SK-N-SH treated with all-trans-retinoic acid at 6 μM for 48 hours (cell line): ENCODE measurements around the gene BAK1.

ENCODE experiments used
- ATAC-seq: fragments of 200-7000 bp; cut with Tn5 transposase; 3 replicates; pipeline ENCODE4 v1.9.1; 2020; ENCODE audit warnings: mild to moderate bottlenecking, moderate library complexity
- ARNTL ChIP-seq: fragments of 450-650 bp; formaldehyde crosslinking; IDR thresholded peaks from 2 replicates; pipeline ENCODE4 v1.5.0; 2020; ENCODE audit warnings: low read depth, mild to moderate bottlenecking, moderate library complexity, borderline replicate concordance
- BACH2 ChIP-seq: fragments of 250-450 bp; sonication (Bioruptor Pico); IDR thresholded peaks from 2 replicates; pipeline ENCODE4 v1.9.0; 2021; ENCODE audit warnings: mild to moderate bottlenecking, borderline replicate concordance
- CREB5 ChIP-seq: fragments of 250-450 bp; sonication (Bioruptor Pico); IDR thresholded peaks from 2 replicates; pipeline ENCODE4 v1.5.1; 2020; ENCODE audit warnings: low read depth, mild to moderate bottlenecking, moderate library complexity
- CSDC2 ChIP-seq: fragments of 250-450 bp; sonication (Bioruptor Pico); IDR thresholded peaks from 2 replicates; pipeline ENCODE4 v1.5.0; 2020; ENCODE audit warnings: mild to moderate bottlenecking, moderate library complexity
- CSRNP3 ChIP-seq: fragments of 250-450 bp; sonication (Bioruptor Pico); IDR thresholded peaks from 2 replicates; pipeline ENCODE4 v1.5.1; 2021; ENCODE audit warnings: mild to moderate bottlenecking, moderate library complexity
- ESRRG ChIP-seq: fragments of 250-450 bp; sonication (Bioruptor Pico); IDR thresholded peaks from 2 replicates; pipeline ENCODE4 v1.6.1; 2021; ENCODE audit warnings: mild to moderate bottlenecking
- GLIS3 ChIP-seq: fragments of 250-450 bp; sonication (Bioruptor Pico); IDR thresholded peaks from 2 replicates; pipeline ENCODE4 v1.5.0; 2020; ENCODE audit warnings: mild to moderate bottlenecking, moderate library complexity
- ISL1 ChIP-seq: fragments of 250-450 bp; sonication (Bioruptor Pico); IDR thresholded peaks from 2 replicates; pipeline ENCODE4 v2.1.2; 2022; ENCODE audit warnings: mild to moderate bottlenecking, moderate library complexity
- OSR1 ChIP-seq: fragments of 250-450 bp; sonication (Bioruptor Pico); IDR thresholded peaks from 2 replicates; pipeline ENCODE4 v1.8.0; 2022; ENCODE audit warnings: moderate library complexity, mild to moderate bottlenecking, inconsistent platforms
- PATZ1 ChIP-seq: fragments of 250-450 bp; sonication (Bioruptor Pico); IDR thresholded peaks from 2 replicates; pipeline ENCODE4 v1.8.0; 2020; ENCODE audit warnings: mild to moderate bottlenecking, moderate library complexity, borderline replicate concordance
- POU6F1 ChIP-seq: fragments of 250-450 bp; sonication (Bioruptor Pico); IDR thresholded peaks from 2 replicates; pipeline ENCODE4 v1.8.0; 2021; ENCODE audit warnings: low read depth, mild to moderate bottlenecking, moderate library complexity, borderline replicate concordance
- PPARA ChIP-seq: fragments of 250-450 bp; sonication (Bioruptor Pico); IDR thresholded peaks from 2 replicates; pipeline ENCODE4 v1.5.0; 2020; ENCODE audit warnings: mild to moderate bottlenecking, borderline replicate concordance
- RARB ChIP-seq: fragments of 250-450 bp; sonication (Bioruptor Pico); IDR thresholded peaks from 2 replicates; pipeline ENCODE4 v1.8.0; 2021; ENCODE audit warnings: mild to moderate bottlenecking, moderate library complexity
- SNAI2 ChIP-seq: fragments of 250-450 bp; sonication (Bioruptor Pico); IDR thresholded peaks from 2 replicates; pipeline ENCODE4 v1.5.0; 2020; ENCODE audit warnings: mild to moderate bottlenecking, moderate library complexity
- TCF4 ChIP-seq: fragments of 250-450 bp; sonication (Bioruptor Pico); IDR thresholded peaks from 2 replicates; pipeline ENCODE4 v1.8.0; 2021; ENCODE audit warnings: mild to moderate bottlenecking, moderate library complexity, borderline replicate concordance
- TSHZ2 ChIP-seq: fragments of 250-450 bp; sonication (Bioruptor Pico); IDR thresholded peaks from 2 replicates; pipeline ENCODE4 v1.5.0; 2020; ENCODE audit warnings: mild to moderate bottlenecking, moderate library complexity
- ZC3H10 ChIP-seq: fragments of 250-450 bp; sonication (Bioruptor Pico); IDR thresholded peaks from 2 replicates; pipeline ENCODE4 v1.5.1; 2021; ENCODE audit warnings: mild to moderate bottlenecking, moderate library complexity
- ZFP3 ChIP-seq: fragments of 250-450 bp; sonication (Bioruptor Pico); IDR thresholded peaks from 2 replicates; pipeline ENCODE4 v1.5.0; 2020; ENCODE audit warnings: mild to moderate bottlenecking, moderate library complexity
- ZNF565 ChIP-seq: fragments of 450-650 bp; formaldehyde crosslinking; conservative IDR thresholded peaks from 2 replicates; pipeline ENCODE4 v1.5.0; 2020; ENCODE audit warnings: low read depth, mild to moderate bottlenecking, moderate library complexity
- ZNF70 ChIP-seq: fragments of 450-650 bp; formaldehyde crosslinking; IDR thresholded peaks from 2 replicates; pipeline ENCODE4 v1.5.0; 2020; ENCODE audit warnings: mild to moderate bottlenecking, moderate library complexity
- ZNF8 ChIP-seq: fragments of 450-650 bp; formaldehyde crosslinking; IDR thresholded peaks from 2 replicates; pipeline ENCODE4 v1.5.0; 2020; ENCODE audit warnings: mild to moderate bottlenecking, moderate library complexity

BAK1 gene

GRCh38 chr6:33588894-33589293, 8.8 kb upstream of the BAK1 start:
- ATAC-seq: no peak
- TF ChIP-seq SNAI2 (CRISPR knock-in tag) (no peak), OSR1 (CRISPR knock-in tag) (no peak), ZFP3 (CRISPR knock-in tag) (no peak), ISL1 (CRISPR knock-in tag) (no peak), ZC3H10 (CRISPR knock-in tag) (no peak), RARB (no peak), BACH2 (CRISPR knock-in tag) (no peak), CSRNP3 (CRISPR knock-in tag) (no peak), TSHZ2 (no peak), ZNF70 (CRISPR knock-in tag) (no peak), ARNTL (CRISPR knock-in tag) (no peak), ESRRG (CRISPR knock-in tag) (no peak), PPARA (no peak), CSDC2 (CRISPR knock-in tag) (no peak), ZNF565 (no peak), TCF4 (CRISPR knock-in tag) (no peak), GLIS3 (CRISPR knock-in tag) (no peak), CREB5 (CRISPR knock-in tag) (no peak), PATZ1 (no peak), POU6F1 (CRISPR knock-in tag) (no peak)

- TF ChIP-seq ESRRG (CRISPR knock-in tag): no peak
- no peak for TF ChIP-seq ZNF565
- TF ChIP-seq ISL1 (CRISPR knock-in tag): no peak
- TF ChIP-seq, all 23 proteins: peak for 0
- ATAC-seq: no peak
Observed at GRCh38 chr6:33587529-33587928, 7.5 kb upstream of the BAK1 start.

GRCh38 chr6:33586108-33586640, 6.1 kb upstream of the BAK1 start:
- ATAC-seq: no peak
- no peak for TF ChIP-seq ZNF8 (CRISPR knock-in tag)
